GM21717 (cell line): Measurements from ENCODE around the gene KRTAP17-1.
"Not testable (repeated sequence)": the region's sequence is repeated elsewhere in the genome, so short reads cannot be mapped to it uniquely, and the experiment has no call there.

ENCODE experiments used
- ATAC-seq: cut with Tn5 transposase; IDR thresholded peaks from one replicate; pipeline ENCODE4 v1.9.1; 2021; ENCODE audit warnings: mild to moderate bottlenecking, moderate library complexity; ENCODE audit not compliant: unreplicated experiment

The KRTAP17-1 gene

DNA sequence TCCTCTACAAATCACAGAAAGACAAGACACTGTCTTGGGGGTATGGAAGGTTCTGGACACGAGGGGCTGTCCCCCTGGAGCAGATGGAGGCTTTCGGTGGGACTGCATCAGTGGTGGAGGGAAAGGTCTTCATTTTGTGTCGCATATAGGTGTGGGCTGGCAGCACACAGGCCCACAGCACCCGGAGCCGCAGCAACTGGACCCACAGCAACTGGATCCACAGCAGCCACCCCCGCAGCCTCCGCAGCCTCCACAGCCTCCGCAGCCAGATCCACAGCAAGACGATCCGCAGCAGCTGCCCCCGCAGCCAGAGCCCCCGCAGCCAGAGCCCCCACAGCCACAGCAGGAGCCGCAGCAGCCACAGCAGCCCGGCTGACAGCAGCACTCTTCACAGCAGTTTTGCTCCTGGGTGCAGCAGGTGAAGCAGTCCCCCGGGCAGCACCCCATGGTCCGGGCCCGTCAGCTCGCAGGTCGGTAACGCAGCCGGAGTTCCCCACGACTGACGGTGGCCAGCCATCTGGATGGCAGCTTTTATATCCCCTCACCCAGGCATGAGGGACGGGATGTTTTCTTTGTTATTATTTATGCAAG is at the start of gene KRTAP17-1:
KRTAP17-1 (minus strand) TSS at position 507 of the 591 bp plus-strand sequence; CDS start at position 447, 60 bp downstream.
- no peak for ATAC-seq

- ATAC-seq, result no peak
These were observed 48.4 kb upstream of the KRTAP17-1 start for GRCh38 chr17:41363881-41364280.

DNA sequence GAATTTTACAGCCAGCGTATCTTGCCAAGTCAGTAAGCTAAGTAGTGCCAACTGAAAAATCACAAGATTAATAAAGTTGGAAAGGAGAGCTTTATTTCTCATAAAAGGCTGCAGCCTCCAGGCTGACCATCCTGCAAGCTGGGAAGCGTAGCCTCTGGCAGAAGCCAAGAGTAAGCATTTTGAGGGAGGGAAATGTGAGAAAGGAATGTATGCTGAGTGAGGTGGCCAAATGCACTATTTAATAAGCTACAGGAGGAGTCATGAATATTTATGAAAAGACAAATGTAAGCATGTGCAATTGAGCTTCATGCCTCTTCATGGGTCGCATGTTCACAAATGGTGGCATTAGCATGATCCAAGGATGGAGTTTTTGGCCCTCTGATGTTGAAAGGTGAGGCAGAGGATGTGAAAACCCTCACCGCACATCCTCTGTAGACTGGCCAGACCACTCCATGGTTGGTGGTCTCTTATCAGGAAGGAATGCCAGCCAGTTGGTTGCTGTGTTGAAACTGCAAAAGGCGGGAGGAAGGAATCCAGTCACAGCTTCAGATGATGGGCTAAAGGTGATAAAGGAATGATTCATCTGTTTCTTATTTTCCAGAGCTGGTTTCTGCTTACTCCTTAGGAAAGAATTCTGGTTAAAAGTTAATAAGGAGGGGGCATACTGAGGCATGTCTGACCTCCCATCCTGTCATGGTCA is 44.9 kb upstream of the KRTAP17-1 start:
- ATAC-seq, result no peak

GRCh38 chr17:41354536-41354935 is 39.0 kb upstream of the KRTAP17-1 start:
- no peak for ATAC-seq

DNA sequence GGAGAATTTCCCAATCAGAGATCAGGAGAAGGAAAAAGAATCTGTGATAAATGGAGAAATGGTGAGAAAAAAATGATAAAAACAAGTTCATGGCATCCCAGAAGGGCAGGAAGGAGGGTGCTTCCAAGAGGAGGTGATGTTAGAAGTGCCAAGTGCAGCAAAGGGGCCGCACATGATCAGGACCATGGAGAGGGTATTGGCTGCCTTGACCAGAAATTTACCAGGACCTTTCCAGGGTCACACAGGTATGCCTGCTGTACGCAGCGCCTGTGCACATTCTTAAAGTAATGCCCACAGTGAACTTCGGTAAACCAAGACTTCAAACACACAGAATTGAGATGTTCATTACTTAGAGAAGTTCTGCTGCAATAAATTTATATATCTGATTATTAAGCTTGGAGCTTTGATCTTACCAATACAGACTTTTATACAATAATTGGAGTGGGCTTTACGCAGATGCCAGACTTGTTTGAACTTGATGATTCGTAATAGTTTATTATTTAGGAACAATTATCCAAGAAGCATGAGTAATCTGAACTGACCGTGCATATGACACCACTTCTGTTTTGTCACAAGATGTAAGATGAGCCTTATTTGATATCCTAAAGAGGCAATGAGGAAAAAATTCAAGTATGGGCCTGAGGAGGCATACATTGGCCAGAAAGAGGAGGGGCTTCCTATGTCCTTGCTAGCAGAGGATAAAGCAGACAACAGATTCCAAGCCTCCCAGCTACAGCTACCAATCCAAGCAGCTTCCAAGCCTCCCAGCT is 37.3 kb upstream of the KRTAP17-1 start:
- ATAC-seq, result no peak

DNA sequence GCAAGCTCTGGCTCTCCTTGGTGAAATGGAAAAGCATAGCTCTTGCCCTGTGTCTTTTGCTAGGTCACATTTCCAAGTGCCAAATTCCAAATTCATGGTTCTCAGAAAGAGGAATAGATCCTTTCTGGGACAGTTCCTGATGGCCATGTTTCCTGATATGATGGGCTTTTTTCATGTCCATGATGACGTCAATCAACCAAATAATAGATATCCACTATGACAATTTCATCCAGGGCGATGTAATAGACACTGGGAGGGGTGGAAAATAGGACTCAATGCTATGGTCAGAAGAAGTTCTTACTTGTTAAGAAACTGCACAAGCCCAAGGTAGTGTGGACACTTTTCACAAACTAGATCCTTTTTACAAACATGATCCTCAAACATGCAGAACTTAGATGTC is 35.7 kb upstream of the KRTAP17-1 start:
- ATAC-seq, result no peak

- ATAC-seq, result not testable (repeated sequence)
These were observed 34.9 kb upstream of the KRTAP17-1 start, which contains the start of gene KRT33A for GRCh38 chr17:41350381-41350878. KRT33A (minus strand) TSS chr17:41350828; CDS start chr17:41350767, 61 bp downstream.

GRCh38 chr17:41347869-41348760 is 32.6 kb upstream of the KRTAP17-1 start:
- ATAC-seq, result no peak

DNA sequence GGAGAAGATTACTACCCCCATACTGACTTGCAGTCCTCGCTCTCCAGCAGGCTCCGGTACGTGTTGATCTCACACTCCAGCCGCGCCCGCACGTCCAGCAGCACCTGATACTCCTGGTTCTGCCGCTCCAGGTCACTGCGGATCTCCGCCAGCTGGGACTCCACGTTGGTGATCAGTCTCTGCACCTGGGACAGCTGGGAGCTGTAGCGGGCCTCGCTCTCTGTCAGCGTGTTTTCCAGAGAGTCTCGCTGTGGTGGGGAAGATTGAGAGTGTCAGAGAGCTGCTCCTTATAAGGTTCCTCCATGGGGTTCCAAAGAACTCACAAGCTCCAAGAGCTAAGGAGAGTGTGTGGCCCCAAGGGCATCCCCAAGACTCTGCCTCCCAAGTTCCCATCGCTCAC is 30.9 kb upstream of the KRTAP17-1 start:
- ATAC-seq, result not testable (repeated sequence)

DNA sequence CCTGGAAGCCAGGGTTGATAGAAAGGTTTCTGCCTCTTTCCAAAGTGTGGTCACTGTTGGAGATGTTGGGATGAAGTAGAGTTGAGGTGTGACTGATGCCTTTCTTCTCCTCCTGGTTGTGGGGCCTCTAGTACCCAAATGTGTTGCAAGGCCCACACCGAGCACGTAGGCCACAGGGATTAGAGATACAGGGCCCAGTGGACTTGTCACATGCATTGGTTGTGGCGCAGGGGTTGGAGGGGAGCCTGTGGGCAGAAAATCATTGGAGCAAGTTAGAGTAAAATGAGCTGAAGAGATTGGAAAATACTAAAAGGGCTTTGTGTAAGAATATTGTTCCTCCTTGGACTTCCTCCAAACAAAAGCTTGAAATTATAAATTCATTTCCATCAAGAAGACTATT is 30.5 kb upstream of the KRTAP17-1 start:
- ATAC-seq, result no peak

DNA sequence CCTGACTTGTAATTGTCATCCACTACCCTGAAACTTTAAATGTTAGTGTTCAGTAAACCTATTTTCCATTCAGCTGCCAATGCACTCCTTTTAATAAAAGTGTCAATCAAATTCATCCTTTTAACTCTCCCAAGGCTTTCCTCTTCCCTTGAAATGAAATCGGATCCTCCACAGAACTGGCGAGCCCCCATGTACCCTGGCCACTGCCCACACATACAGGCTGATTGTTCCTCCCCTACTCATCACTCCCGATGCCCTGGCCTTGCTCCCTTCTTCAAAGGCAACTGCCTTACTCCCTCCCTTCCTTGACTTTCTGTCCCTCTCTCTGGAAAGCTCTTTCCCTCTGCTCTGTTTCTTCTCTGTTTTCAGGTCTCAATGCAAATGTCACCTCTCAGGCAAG is 27.5 kb upstream of the KRTAP17-1 start:
- no peak for ATAC-seq

DNA sequence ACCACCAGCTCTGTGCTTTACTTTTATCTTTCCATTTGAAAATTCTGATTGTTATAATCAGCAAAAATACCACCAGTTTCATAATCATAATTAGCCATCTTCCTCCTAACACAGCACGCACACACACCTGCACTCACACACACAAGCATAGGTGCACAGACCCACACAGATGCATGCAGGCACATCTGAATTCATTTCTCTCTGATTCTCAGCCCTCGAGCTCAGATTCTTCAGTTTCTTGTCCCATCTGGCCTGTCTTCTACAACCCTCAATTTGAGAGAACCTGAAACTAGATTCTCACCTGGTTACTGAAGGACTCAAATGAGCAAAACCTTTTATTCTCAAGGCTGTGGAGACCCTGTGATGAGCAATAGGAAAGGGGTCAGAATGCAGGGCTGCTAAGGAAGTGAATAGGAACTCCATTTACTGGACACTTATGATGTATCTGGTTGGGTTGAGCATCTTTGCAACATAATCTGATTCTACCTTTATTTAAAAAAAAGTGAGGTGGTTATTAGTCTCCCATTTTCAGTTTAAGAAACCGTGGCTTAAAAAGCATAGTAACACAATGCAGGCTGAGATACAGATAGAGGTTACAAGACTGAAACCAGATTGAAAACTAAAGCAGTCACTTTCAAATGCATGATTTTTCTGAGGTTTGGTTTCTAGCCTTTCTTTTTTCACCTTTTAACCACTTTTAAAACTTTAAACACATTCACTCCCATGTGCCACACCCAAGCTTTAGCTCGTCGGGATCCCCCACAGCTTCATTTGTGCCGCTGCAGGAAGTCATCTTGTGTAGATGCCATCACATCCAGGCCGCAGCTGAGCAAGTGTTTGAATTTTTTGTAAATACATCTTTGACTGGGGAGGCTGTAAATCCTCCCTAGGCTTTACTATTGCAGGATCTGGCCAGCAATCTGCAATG is 25.7 kb upstream of the KRTAP17-1 start:
- no peak for ATAC-seq

GRCh38 chr17:41340494-41340893 is 25.0 kb upstream of the KRTAP17-1 start:
- no peak for ATAC-seq

DNA sequence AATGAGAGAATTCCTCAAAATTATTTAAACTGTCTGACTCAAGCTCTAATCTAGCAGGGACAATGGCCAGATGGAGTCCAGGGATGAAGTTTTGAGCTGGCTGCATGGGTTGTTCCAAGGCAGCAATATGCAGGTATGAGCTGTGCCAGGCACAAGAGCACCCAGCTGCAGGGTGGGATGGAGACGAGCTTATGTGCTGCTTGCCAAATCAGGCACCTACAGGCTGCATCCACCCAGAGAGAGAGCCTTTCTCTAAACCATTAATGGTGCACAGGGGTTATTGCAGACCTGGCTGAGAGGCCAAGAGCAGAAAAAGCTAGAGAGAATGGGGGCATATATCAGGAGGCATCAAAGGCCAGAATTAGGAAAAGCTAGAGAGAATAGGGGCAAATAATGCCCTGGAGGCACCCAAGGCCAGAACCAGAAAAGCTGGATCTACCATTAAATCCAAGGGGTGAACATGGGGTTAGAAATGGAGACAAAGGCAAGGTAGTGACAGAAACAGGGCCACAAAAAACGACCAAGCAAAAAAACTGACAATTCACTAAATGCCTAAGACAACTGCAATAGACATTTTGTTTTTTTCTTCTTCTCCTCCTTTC is 24.2 kb upstream of the KRTAP17-1 start:
- no peak for ATAC-seq

GRCh38 chr17:41338961-41339485 is 23.5 kb upstream of the KRTAP17-1 start:
- ATAC-seq, result no peak

DNA sequence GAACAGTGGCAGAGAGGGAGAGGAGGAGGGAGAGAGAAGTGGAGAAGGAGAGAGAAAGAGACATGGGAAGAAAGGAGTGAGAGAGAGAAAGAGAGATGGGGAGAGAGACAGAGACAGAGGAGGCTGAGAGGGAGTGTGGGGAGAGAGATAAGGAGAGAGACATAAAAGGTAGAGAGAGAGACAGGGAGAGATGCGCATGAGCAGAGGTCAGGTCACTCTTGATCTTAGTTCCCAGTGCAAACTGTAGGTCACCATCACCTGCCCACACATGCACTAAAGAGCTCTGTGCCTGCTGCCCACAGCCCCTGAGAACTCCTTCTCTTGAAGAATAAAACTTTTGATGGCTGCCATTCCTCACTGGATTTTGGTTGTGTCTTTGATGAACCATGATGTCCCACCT is 20.2 kb upstream of the KRTAP17-1 start:
- ATAC-seq, result no peak

- ATAC-seq, result no peak
These were observed 19.1 kb upstream of the KRTAP17-1 start for GRCh38 chr17:41334385-41335305.

DNA sequence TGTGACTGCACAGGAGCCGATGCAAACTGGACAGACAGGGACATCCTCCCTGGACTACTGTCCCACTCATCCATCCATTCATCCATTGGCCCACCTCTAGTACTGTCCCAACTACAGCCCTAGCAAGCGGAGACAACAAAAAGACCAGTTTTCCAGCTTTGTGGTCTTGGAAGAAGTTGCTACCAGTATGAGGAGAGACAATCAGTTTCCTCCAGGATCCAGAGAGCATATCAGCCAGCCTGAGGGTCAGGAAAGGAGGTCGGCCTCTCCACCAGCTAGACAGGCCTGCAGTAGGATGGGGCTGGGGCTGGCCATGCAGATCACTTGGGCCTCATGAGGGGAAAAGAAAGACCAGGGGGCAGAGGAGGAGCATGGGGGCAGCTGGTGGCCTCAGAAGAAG is 18.3 kb upstream of the KRTAP17-1 start:
- no peak for ATAC-seq
